Muscle layer of duodenum (tissue), 2 donors: ENCODE measurements around the gene OPCML.

Source experiments
- H3K27ac ChIP-seq: one replicate; pipeline ENCODE4 v1.7.0; 2013; ENCODE audit warnings: mild to moderate bottlenecking, low read length
- H3K27me3 ChIP-seq: one replicate; pipeline ENCODE4 v1.7.0; 2013; ENCODE audit warnings: low read depth, mild to moderate bottlenecking, control low read depth, low read length
- H3K36me3 ChIP-seq, 2 donors: one replicate each; pipeline ENCODE4 v1.7.0; 2013; ENCODE audit warnings: low read length in 2 of 2, control low read depth in 1 of 2, mild to moderate bottlenecking in 1 of 2; ENCODE audit not compliant: insufficient read depth in 2 of 2, control insufficient read depth in 1 of 2
- H3K4me1 ChIP-seq, 2 donors: one replicate each; pipeline ENCODE4 v1.7.0; 2013; ENCODE audit warnings: low read length in 2 of 2, mild to moderate bottlenecking in 2 of 2, control low read depth in 1 of 2, moderate library complexity in 1 of 2; ENCODE audit not compliant: insufficient read depth in 2 of 2, control insufficient read depth in 1 of 2
- H3K4me3 ChIP-seq, 2 donors: one replicate each; pipeline ENCODE4 v1.7.0; 2013; ENCODE audit warnings: low read length in 2 of 2, low read depth in 1 of 2, mild to moderate bottlenecking in 1 of 2
- H3K9me3 ChIP-seq, 2 donors: one replicate each; pipeline ENCODE4 v1.7.0; 2013; ENCODE audit warnings: low read length in 2 of 2, control low read depth in 1 of 2, mild to moderate bottlenecking in 1 of 2; ENCODE audit not compliant: control insufficient read depth in 1 of 2
- donor health status: healthy.

OPCML gene

DNA sequence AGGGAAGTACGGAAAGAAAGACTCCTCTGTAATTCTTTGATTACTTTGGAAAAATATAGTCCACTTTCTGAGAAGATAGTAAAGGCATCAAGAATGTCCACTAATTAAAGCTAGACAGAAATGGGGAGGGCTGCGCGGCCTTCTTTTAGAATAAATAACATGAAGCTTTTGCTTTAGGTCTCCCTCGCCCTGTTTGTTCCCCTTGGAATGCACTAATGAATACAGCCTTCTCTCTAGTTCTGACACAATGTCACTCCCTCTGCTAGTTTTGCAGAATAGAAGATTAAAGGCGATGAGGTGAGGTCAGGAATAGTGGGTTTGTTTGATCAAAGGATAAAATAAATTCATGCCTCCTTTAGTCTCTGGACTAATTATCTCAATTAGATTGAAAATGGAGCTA, 543.9 kb downstream of the OPCML start:
- peaks cover 6% of the 10 kb centered on the region for H3K27me3 ChIP-seq
- H3K4me1 ChIP-seq = no peaks in the 10 kb centered on the region
- H3K9me3 ChIP-seq = no peaks in the 10 kb centered on the region

GRCh38 chr11:132987936-132988335, 544.4 kb downstream of the OPCML start:
- no peaks in the 10 kb centered on the region for H3K9me3 ChIP-seq
- H3K27me3 ChIP-seq = peaks cover 1% of the 10 kb centered on the region
- no peak overlapping the region for H3K27ac ChIP-seq
- no peaks in the 10 kb centered on the region for H3K4me1 ChIP-seq
- H3K36me3 ChIP-seq = no peaks in the 10 kb centered on the region
- no peak overlapping the region for H3K4me3 ChIP-seq

More for the DNA sequence above, 543.9 kb downstream of the OPCML start:
- no peak overlapping the region for H3K27ac ChIP-seq
- no peak overlapping the region for H3K4me3 ChIP-seq
- no peaks in the 10 kb centered on the region for H3K36me3 ChIP-seq

- no peaks in the 10 kb centered on the region for H3K9me3 ChIP-seq
- no peaks in the 10 kb centered on the region for H3K4me1 ChIP-seq
- no peak overlapping the region for H3K4me3 ChIP-seq
- no peaks in the 10 kb centered on the region for H3K36me3 ChIP-seq
- no peaks in the 10 kb centered on the region for H3K27me3 ChIP-seq
- no peak overlapping the region for H3K27ac ChIP-seq
Measured at GRCh38 chr11:132983641-132983978, 548.7 kb downstream of the OPCML start.

DNA sequence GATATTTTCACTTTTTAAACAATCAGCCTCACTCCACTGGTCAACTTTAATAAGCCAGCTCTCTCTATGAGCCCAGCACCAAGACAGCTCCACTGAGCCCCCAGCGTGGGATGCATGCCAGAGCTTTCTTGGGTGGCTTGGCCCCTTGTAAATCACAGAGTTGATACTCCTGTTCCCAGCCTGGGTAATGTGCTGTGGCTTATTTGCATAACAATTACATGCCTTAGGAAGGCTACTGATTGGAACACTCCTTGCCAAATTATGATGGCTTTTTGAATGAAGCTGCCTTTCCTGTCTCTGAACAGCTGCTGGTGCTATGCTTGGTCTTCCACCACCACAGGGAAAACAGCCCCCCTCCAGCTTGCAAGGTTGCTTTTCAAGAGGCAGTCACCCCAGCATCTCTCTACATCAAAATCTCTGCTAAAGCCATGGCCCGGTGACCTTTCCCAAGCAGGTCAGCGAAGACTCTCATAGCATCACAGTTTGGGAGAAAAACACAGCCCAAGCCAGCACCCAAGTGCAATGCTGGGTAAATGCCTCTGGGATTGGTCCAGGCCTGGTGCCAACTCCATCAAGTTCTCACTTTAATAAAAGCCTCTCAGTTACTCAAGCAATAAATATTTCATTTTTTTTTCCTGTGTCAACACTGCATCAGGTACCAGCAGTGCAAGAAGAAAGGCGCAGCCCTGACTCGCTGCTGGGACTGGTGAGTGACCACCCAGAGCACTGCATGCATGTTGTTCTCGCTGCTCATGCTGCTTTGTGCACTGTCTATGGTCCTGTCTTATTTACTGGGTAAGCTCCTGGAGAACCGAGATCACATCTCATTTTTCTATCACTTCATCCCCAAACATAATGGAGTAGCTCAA, 549.3 kb downstream of the OPCML start:
- no peaks in the 10 kb centered on the region for H3K27me3 ChIP-seq
- H3K4me1 ChIP-seq = no peaks in the 10 kb centered on the region
- no peaks in the 10 kb centered on the region for H3K36me3 ChIP-seq
- H3K9me3 ChIP-seq = no peaks in the 10 kb centered on the region
- H3K27ac ChIP-seq = no peak overlapping the region
- no peak overlapping the region for H3K4me3 ChIP-seq

GRCh38 chr11:132981131-132981956, 551.0 kb downstream of the OPCML start:
- no peak overlapping the region for H3K27ac ChIP-seq
- H3K36me3 ChIP-seq = no peaks in the 10 kb centered on the region
- H3K4me3 ChIP-seq = no peak overlapping the region
- H3K9me3 ChIP-seq = no peaks in the 10 kb centered on the region
- no peaks in the 10 kb centered on the region for H3K4me1 ChIP-seq
- H3K27me3 ChIP-seq = no peaks in the 10 kb centered on the region

- no peak overlapping the region for H3K4me3 ChIP-seq
- H3K36me3 ChIP-seq = no peaks in the 10 kb centered on the region
- H3K9me3 ChIP-seq = no peaks in the 10 kb centered on the region
- H3K27me3 ChIP-seq = no peaks in the 10 kb centered on the region
- H3K4me1 ChIP-seq = no peaks in the 10 kb centered on the region
- H3K27ac ChIP-seq = no peak overlapping the region
Measured at GRCh38 chr11:132980670-132981069, 551.6 kb downstream of the OPCML start.

DNA sequence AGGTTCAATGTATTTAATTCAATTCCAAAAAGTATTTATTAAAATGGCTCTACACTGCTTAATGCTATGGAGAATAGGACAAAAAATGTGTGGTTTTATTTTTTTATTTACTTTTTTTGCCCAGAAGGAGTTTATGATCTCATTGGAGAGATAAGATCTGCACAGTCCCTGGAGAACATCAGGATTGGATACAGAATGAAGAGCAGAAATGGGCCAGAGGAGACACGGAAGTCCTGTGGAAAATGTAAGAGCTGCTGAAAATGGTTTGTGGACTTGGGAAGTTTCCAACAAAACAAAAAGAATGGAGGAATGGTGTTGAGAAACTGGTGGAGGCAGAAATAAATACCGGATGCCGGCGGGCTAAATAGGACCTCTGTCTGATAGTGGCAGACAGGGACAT, 554.6 kb downstream of the OPCML start:
- H3K36me3 ChIP-seq = no peaks in the 10 kb centered on the region
- no peak overlapping the region for H3K4me3 ChIP-seq
- no peak overlapping the region for H3K27ac ChIP-seq
- no peaks in the 10 kb centered on the region for H3K4me1 ChIP-seq
- no peaks in the 10 kb centered on the region for H3K9me3 ChIP-seq
- H3K27me3 ChIP-seq = no peaks in the 10 kb centered on the region

- no peaks in the 10 kb centered on the region for H3K4me1 ChIP-seq
- no peak overlapping the region for H3K4me3 ChIP-seq
- H3K9me3 ChIP-seq = no peaks in the 10 kb centered on the region
- H3K36me3 ChIP-seq = no peaks in the 10 kb centered on the region
- H3K27me3 ChIP-seq = no peaks in the 10 kb centered on the region
- H3K27ac ChIP-seq = no peak overlapping the region
Measured at GRCh38 chr11:132977241-132977640, 555.1 kb downstream of the OPCML start.

DNA sequence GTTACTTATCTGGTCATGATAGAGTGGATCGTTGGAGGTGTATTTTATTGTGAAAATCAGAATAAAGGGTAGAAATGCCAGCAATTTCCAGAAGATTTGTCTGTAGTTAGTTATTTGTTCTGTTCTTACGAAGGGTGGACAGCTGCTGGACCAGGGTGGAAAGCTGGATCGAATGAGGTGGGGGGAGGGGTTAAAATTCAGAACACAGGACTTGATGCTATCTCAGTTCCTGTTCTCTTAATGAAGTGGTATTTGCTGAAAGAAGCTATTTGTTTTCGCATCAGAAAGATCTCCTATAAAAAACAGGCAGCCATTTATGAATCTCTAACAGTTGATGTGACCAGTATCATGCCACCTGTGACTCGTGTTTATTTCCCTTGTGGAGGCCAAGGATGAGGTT, 556.2 kb downstream of the OPCML start:
- H3K4me1 ChIP-seq = no peaks in the 10 kb centered on the region
- no peaks in the 10 kb centered on the region for H3K36me3 ChIP-seq
- H3K27ac ChIP-seq = no peak overlapping the region
- no peak overlapping the region for H3K4me3 ChIP-seq
- no peaks in the 10 kb centered on the region for H3K9me3 ChIP-seq
- H3K27me3 ChIP-seq = no peaks in the 10 kb centered on the region

- no peaks in the 10 kb centered on the region for H3K9me3 ChIP-seq
- no peak overlapping the region for H3K27ac ChIP-seq
- H3K36me3 ChIP-seq = no peaks in the 10 kb centered on the region
- H3K4me3 ChIP-seq = no peak overlapping the region
- H3K27me3 ChIP-seq = no peaks in the 10 kb centered on the region
- H3K4me1 ChIP-seq = no peaks in the 10 kb centered on the region
Measured at GRCh38 chr11:132973686-132974085, 558.6 kb downstream of the OPCML start.

DNA sequence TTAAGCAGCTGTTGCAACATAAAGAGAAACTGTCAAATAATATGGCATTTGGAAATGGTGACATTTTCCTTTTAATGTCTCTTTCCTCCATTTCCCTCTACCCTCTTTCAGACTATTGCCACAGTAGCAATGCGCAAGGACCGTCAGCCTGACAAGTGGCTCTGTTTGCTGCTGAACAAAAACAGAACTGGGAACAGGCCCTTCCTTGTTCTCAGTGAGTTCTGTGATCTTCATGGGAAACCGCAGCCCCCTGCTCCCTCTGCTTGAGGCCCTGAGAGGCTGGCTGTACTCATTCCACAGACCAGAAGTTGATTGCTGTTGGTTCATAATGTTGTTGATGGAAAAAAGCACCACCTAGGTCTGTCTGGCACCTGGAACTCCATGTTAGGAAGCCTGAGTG, 559.7 kb downstream of the OPCML start:
- Histone ChIP-seq H3K4me3 (no peak overlapping the region), H3K36me3 (no peaks in the 10 kb centered on the region), H3K9me3 (no peaks in the 10 kb centered on the region), H3K27me3 (no peaks in the 10 kb centered on the region), H3K27ac (no peak overlapping the region), H3K4me1 (no peaks in the 10 kb centered on the region)
